Parathyroid adenoma (tissue), 2 donors: ENCODE measurements around the gene PRKCQ.

Experiments used
- H2AFZ ChIP-seq: fragments of 300-600 bp; sonication (generic); one replicate; pipeline ENCODE4 v1.7.0; 2017; ENCODE audit warnings: antibody characterized with exemption, mild to moderate bottlenecking
- H3K27ac ChIP-seq: fragments of 300-600 bp; sonication (generic); one replicate; pipeline ENCODE4 v1.7.0; 2017
- H3K27me3 ChIP-seq: fragments of 300-600 bp; sonication (generic); one replicate; pipeline ENCODE4 v1.7.0; 2017; ENCODE audit warnings: low read length; ENCODE audit not compliant: control insufficient read depth, insufficient read depth
- H3K36me3 ChIP-seq: fragments of 300-600 bp; sonication (generic); one replicate; pipeline ENCODE4 v1.7.0; 2017; ENCODE audit warnings: low read length; ENCODE audit not compliant: control insufficient read depth, insufficient read depth
- H3K4me1 ChIP-seq: fragments of 300-600 bp; sonication (generic); one replicate; pipeline ENCODE4 v1.7.0; 2017; ENCODE audit warnings: control low read depth
- H3K4me2 ChIP-seq: fragments of 300-600 bp; sonication (generic); one replicate; pipeline ENCODE4 v1.7.0; 2017; ENCODE audit warnings: low read length
- H3K4me3 ChIP-seq: fragments of 300-600 bp; sonication (generic); one replicate; pipeline ENCODE4 v1.7.0; 2017; ENCODE audit warnings: low read depth, low read length
- H3K79me2 ChIP-seq: fragments of 300-600 bp; sonication (generic); one replicate; pipeline ENCODE4 v1.7.0; 2017; ENCODE audit warnings: control low read depth
- H3K9ac ChIP-seq: fragments of 300-600 bp; sonication (generic); one replicate; pipeline ENCODE4 v1.7.0; 2017; ENCODE audit warnings: mild to moderate bottlenecking
- H3K9me3 ChIP-seq: fragments of 300-600 bp; sonication (generic); one replicate; pipeline ENCODE4 v1.7.0; 2017; ENCODE audit warnings: low read length; ENCODE audit not compliant: control insufficient read depth
- TF ChIP-seq, protein P1 (sequence below): fragments of 300-600 bp; sonication (generic); IDR thresholded peaks from one replicate; pipeline ENCODE4 v1.7.0; 2017; ENCODE audit warnings: antibody characterized with exemption, mild to moderate bottlenecking
- donor health status: primary hyperparathyroidism.

PRKCQ gene

DNA sequence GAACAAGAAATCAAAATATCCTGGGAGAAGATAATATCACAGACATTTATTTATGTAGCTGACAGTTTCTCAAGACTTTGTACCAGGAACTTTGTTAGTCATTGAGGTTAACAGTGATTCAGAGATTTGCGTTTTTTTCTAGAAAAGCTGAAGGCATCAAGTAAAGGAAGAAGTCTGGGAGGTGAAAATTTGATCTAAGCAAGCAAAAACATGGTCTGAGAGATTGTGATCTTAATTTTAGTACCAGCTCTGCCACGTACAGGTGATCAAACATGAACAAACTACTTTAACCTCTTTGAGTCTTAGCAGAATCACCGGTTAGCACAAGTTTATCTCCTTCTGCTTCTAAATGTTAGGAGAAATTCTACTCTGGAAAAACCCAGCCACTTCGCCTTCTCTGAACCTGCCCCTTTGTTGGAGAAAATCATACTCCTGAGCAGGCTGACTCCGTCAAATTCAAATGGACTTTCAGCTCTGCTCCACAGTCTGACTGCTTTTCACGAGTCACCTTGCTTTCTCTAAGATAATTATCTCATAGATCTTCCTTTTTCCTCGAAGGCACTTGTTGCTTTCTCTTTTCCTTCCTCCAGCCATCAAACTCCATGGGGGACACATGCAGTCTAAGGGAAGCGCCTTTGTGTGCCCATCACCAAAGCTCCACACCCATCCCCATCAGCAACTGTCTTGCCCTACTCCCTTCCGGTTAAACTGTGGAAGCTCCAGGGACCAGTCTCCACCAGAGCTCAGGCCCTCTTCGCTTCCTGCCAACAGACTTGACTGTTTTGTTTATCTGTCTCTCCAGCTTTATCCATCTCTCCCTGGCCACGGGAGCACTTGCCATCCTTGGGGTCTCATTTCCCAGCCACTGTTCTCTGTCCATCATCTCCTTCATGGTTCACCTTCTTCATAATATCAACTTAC is 86.3 kb downstream of the PRKCQ start:
- Histone ChIP-seq H3K9me3 (no peaks in the 10 kb centered on the region), H3K4me2 (peak overlapping the region; percentile 30), H3K79me2 (no peaks in the 10 kb centered on the region), H2AFZ (no peak overlapping the region), H3K4me1 (no peaks in the 10 kb centered on the region), H3K9ac (no peak overlapping the region), H3K4me3 (no peak overlapping the region), H3K36me3 (no peaks in the 10 kb centered on the region), H3K27me3 (no peaks in the 10 kb centered on the region), H3K27ac (no peak overlapping the region)
- TF ChIP-seq, protein P1, sequence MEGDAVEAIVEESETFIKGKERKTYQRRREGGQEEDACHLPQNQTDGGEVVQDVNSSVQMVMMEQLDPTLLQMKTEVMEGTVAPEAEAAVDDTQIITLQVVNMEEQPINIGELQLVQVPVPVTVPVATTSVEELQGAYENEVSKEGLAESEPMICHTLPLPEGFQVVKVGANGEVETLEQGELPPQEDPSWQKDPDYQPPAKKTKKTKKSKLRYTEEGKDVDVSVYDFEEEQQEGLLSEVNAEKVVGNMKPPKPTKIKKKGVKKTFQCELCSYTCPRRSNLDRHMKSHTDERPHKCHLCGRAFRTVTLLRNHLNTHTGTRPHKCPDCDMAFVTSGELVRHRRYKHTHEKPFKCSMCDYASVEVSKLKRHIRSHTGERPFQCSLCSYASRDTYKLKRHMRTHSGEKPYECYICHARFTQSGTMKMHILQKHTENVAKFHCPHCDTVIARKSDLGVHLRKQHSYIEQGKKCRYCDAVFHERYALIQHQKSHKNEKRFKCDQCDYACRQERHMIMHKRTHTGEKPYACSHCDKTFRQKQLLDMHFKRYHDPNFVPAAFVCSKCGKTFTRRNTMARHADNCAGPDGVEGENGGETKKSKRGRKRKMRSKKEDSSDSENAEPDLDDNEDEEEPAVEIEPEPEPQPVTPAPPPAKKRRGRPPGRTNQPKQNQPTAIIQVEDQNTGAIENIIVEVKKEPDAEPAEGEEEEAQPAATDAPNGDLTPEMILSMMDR, result no peak

DNA sequence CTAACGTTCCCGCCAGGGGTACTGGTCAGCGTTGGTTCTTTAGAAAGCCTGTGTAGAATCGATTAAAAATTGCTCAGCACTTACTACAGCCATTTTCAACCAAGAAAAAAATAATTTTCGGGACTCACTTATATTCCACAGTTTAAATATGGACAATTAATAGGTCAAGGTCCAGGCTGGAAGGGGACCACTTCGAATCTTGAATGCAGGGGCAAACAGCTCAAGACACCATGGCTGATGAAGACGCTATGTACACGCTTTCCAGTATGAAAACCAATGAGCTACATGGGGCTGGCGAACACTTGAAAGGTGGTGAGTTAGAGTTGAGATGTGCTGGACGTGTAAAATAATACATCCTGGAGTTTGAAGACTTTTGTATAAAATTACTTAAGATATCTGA is 87.2 kb downstream of the PRKCQ start:
- H3K4me3 ChIP-seq, result no peak overlapping the region
- no peaks in the 10 kb centered on the region for H3K9me3 ChIP-seq
- no peaks in the 10 kb centered on the region for H3K79me2 ChIP-seq
- H3K27me3 ChIP-seq, result no peaks in the 10 kb centered on the region
- H2AFZ ChIP-seq, result no peak overlapping the region
- H3K27ac ChIP-seq, result no peak overlapping the region
- no peak overlapping the region for H3K4me2 ChIP-seq
- H3K36me3 ChIP-seq, result no peaks in the 10 kb centered on the region
- TF ChIP-seq, protein P1, result no peak
- H3K4me1 ChIP-seq, result no peaks in the 10 kb centered on the region
- no peak overlapping the region for H3K9ac ChIP-seq

DNA sequence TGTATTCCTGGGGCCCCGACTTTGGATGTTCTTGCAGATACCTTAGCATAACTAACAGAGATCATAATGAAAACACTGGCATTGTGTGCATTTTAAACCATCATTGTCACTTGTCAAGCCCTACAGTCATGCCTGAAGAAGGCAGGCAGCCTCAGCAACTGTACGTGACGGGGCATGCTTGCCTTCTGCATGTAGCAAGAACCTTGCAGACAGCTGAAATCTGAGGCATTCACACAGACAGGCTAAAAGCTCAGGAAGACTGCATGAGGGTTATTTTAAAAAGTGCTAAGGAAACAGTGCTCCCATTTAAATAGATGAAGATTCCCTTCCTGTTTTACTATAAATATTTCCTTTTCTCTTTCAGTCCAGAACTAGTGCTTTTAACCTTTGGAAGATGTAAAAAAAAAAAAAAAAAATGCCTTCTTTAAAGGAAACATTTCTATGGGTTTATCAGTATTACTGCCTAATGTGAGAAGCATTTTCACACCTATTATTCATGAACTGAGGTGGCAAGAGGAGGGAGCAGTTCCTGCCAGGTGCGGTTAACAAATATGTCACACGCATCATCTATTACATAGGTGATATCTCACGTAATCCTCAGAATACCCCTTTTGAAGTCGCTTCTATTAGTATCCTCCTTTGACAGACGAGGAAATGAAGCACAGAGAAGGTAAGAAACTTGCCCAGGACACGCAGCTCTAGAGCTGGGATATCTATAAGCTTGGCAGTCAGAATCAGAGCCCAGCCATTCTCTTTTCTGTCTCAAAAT is 88.1 kb downstream of the PRKCQ start:
- no peak overlapping the region for H3K4me3 ChIP-seq
- H3K4me1 ChIP-seq, result no peaks in the 10 kb centered on the region
- H3K4me2 ChIP-seq, result no peak overlapping the region
- H3K9me3 ChIP-seq, result no peaks in the 10 kb centered on the region
- no peak overlapping the region for H3K27ac ChIP-seq
- TF ChIP-seq, protein P1, result no peak
- no peaks in the 10 kb centered on the region for H3K79me2 ChIP-seq
- no peak overlapping the region for H2AFZ ChIP-seq
- no peak overlapping the region for H3K9ac ChIP-seq
- no peaks in the 10 kb centered on the region for H3K27me3 ChIP-seq
- H3K36me3 ChIP-seq, result no peaks in the 10 kb centered on the region

DNA sequence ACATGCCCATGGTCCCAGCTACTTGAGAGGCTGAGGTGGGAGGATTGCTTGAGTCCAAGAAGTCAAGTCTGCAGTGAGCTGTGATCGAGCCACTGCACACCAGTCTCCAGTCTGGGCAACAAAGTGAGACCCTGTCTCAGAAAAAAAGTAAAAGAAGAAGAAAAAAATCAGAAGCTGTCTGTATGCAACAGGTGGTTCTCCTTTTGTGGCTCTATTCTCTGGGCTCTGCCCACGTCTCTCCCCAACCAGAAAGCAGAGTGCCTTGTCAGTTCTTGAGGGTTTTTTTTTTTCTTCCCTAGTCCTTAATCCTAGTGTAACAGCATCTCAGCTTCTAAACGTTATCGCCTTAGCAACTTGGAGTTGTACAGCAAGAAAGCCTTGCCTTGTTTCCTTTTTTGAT is 89.5 kb downstream of the PRKCQ start:
- H3K4me2 ChIP-seq, result no peak overlapping the region
- H3K9me3 ChIP-seq, result no peaks in the 10 kb centered on the region
- no peak overlapping the region for H3K27ac ChIP-seq
- no peak overlapping the region for H3K9ac ChIP-seq
- no peak overlapping the region for H2AFZ ChIP-seq
- TF ChIP-seq, protein P1, result no peak
- H3K27me3 ChIP-seq, result no peaks in the 10 kb centered on the region
- H3K79me2 ChIP-seq, result no peaks in the 10 kb centered on the region
- no peaks in the 10 kb centered on the region for H3K36me3 ChIP-seq
- H3K4me3 ChIP-seq, result no peak overlapping the region
- no peaks in the 10 kb centered on the region for H3K4me1 ChIP-seq
